ENCODE measurements around the gene FYB1.

GRCh38 chr5:39100301-39100850, 119.0 kb downstream of the FYB1 start:
- TF ChIP-seq CSRNP3 (CRISPR knock-in tag; IDR thresholded peaks at IDR 0.05) (no peak), PATZ1 (CRISPR knock-in tag; IDR thresholded peaks at IDR 0.05; ENCODE audit: borderline replicate concordance) (no peak), CREB5 (CRISPR knock-in tag; IDR thresholded peaks at IDR 0.05; ENCODE audit: low read depth) (no peak), ZC3H10 (CRISPR knock-in tag; IDR thresholded peaks at IDR 0.05) (no peak)
